HG02870 (cell line): ENCODE results near the gene MDGA2.
"Not testable (repeated sequence)": the region's sequence is repeated elsewhere in the genome, so short reads cannot be mapped to it uniquely, and the experiment has no call there.

ENCODE experiments used
- ATAC-seq: cut with Tn5 transposase; IDR thresholded peaks from one replicate; pipeline ENCODE4 v1.9.1; 2021; ENCODE audit warnings: mild to moderate bottlenecking, moderate library complexity; ENCODE audit not compliant: unreplicated experiment

MDGA2 gene

GRCh38 chr14:47345016-47345415 lies 330.4 kb downstream of the MDGA2 start:
- ATAC-seq: no peak

- ATAC-seq: no peak
These were observed 342.5 kb downstream of the MDGA2 start for GRCh38 chr14:47332939-47333338.

GRCh38 chr14:47332106-47332505 lies 343.3 kb downstream of the MDGA2 start:
- no peak for ATAC-seq

GRCh38 chr14:47328376-47328775 lies 347.0 kb downstream of the MDGA2 start:
- ATAC-seq: no peak

GRCh38 chr14:47327336-47327735 lies 348.1 kb downstream of the MDGA2 start:
- no peak for ATAC-seq

- no peak for ATAC-seq
These were observed 352.7 kb downstream of the MDGA2 start for GRCh38 chr14:47322751-47323150.

- no peak for ATAC-seq
These were observed 373.3 kb downstream of the MDGA2 start for GRCh38 chr14:47302121-47302520.

GRCh38 chr14:47300796-47301195 lies 374.6 kb downstream of the MDGA2 start:
- ATAC-seq: no peak

- no peak for ATAC-seq
These were observed 378.0 kb downstream of the MDGA2 start for GRCh38 chr14:47297374-47297773.

GRCh38 chr14:47284283-47284682 lies 391.1 kb downstream of the MDGA2 start:
- peak; percentile 54 for ATAC-seq

GRCh38 chr14:47281761-47282160 lies 393.6 kb downstream of the MDGA2 start:
- ATAC-seq: not testable (repeated sequence)

- peak; percentile 80 for ATAC-seq
These were observed 397.1 kb downstream of the MDGA2 start for GRCh38 chr14:47278233-47278842.

GRCh38 chr14:47277703-47278102 lies 397.7 kb downstream of the MDGA2 start:
- no peak for ATAC-seq

GRCh38 chr14:47276931-47277330 lies 398.5 kb downstream of the MDGA2 start:
- no peak for ATAC-seq

- no peak for ATAC-seq
These were observed 401.5 kb downstream of the MDGA2 start for GRCh38 chr14:47273939-47274338.

GRCh38 chr14:47270715-47271114 lies 404.7 kb downstream of the MDGA2 start:
- ATAC-seq: no peak

- ATAC-seq: no peak
These were observed 405.5 kb downstream of the MDGA2 start for GRCh38 chr14:47269756-47270492.

- no peak for ATAC-seq
These were observed 410.6 kb downstream of the MDGA2 start for GRCh38 chr14:47264842-47265241.

- ATAC-seq: no peak
These were observed 412.6 kb downstream of the MDGA2 start for GRCh38 chr14:47262801-47263200.

GRCh38 chr14:47261350-47261749 lies 414.1 kb downstream of the MDGA2 start:
- no peak for ATAC-seq

- no peak for ATAC-seq
These were observed 415.6 kb downstream of the MDGA2 start for GRCh38 chr14:47259796-47260195.

- no peak for ATAC-seq
These were observed 418.4 kb downstream of the MDGA2 start for GRCh38 chr14:47257013-47257412.

- no peak for ATAC-seq
These were observed 422.6 kb downstream of the MDGA2 start for GRCh38 chr14:47252802-47253201.
